Thyroid gland (tissue), 4 donors: ENCODE data around the gene NLRX1. TPM values are rescaled to one million over a fixed set of nuclear protein-coding genes. Genes with fewer than 3 reads are reported as not detected.
"Not testable (repeated sequence)": the region's sequence is repeated elsewhere in the genome, so short reads cannot be mapped to it uniquely, and the experiment has no call there.

Experiments used
- DNase-seq, 2 donors: peaks; one replicate each; pipeline ENCODE4 v3.0.0-alpha.2; 2019
- H3K27ac ChIP-seq, 3 donors: fragments of 200-600 bp; sonication (generic); 1 replicate in 2 of 3; 2 replicates in 1 of 3; pipeline ENCODE4 v1.5.1; 2016 to 2019; ENCODE audit warnings: mild to moderate bottlenecking in 1 of 3, moderate library complexity in 1 of 3
- H3K27me3 ChIP-seq: fragments of 200-600 bp; sonication (generic); one replicate; pipeline ENCODE4 v1.5.1; 2019
- H3K36me3 ChIP-seq, 2 donors: fragments of 200-600 bp; sonication (generic); one replicate each; pipeline ENCODE4 v1.5.1; 2016 to 2019
- H3K4me1 ChIP-seq, 2 donors: fragments of 200-600 bp; sonication (generic); one replicate each; pipeline ENCODE4 v1.5.1; 2017 to 2019
- H3K4me3 ChIP-seq, 3 donors: fragments of 200-600 bp; sonication (generic); replicated peaks in 1 of 3; 1 replicate in 2 of 3; 2 replicates in 1 of 3; pipeline ENCODE4 v1.5.1; 2016; ENCODE audit warnings: mild to moderate bottlenecking in 1 of 3
- H3K9me3 ChIP-seq: fragments of 200-600 bp; sonication (generic); one replicate; pipeline ENCODE4 v1.5.1; 2017
- CTCF ChIP-seq, 6 experiments: fragments of 200-600 bp in 3 of 6; fragments of 450-650 bp in 3 of 6; sonication (generic) in 3 of 6; IDR thresholded peaks; one replicate each; pipeline ENCODE4 v1.5.1; 2016 to 2019; ENCODE audit warnings: antibody characterized with exemption in 6 of 6, mild to moderate bottlenecking in 2 of 6, inconsistent platforms in 1 of 6, moderate library complexity in 1 of 6
- POLR2A ChIP-seq, 2 donors: fragments of 450-650 bp; IDR thresholded peaks; one replicate each; pipeline ENCODE4 v1.6.1; 2017; ENCODE audit warnings: antibody characterized with exemption in 2 of 2, mild to moderate bottlenecking in 2 of 2, moderate library complexity in 1 of 2
- WGBS, 2 donors: methylation state at CpG; one replicate each; pipeline ENCODE4 v1.1.5; 2017; 5-methylcytosine and 5-hydroxymethylcytosine counted together
- intact Hi-C: fragments of 100-400 bp; cut with DNase I; formaldehyde crosslinking; loops from one replicate; pipeline ENCODE4 v1.15.1; 2023
- total RNA-seq, 4 donors: library from RNA; depleted of rRNA; stranded (reverse); fragments of >200 nt; gene quantifications; one replicate each; pipeline ENCODE4 v1.2.3, GENCODE V29; 2016

The NLRX1 gene
- total RNA-seq, 4 donors from 2014 or later: 13.3 to 33.1 (median 19.5) TPM

- no peaks in the 10 kb centered on the region for H3K4me1 ChIP-seq
- H3K4me3 ChIP-seq: no peak overlapping the region
- H3K36me3 ChIP-seq: peaks cover 5 to 17% of the 10 kb centered on the region in 2 donors
- no peak for DNase-seq
- intact Hi-C loops: no loop called here
- no peak overlapping the region for H3K27ac ChIP-seq
- 95 to 99% methylated on average over 6 of the region's 6 CpGs for WGBS, 2 donors
- TF ChIP-seq CTCF (IDR thresholded peaks at IDR 0.05) (no peak), POLR2A (IDR thresholded peaks at IDR 0.05) (no peak)
- no peaks in the 10 kb centered on the region for H3K9me3 ChIP-seq
- H3K27me3 ChIP-seq: no peaks in the 10 kb centered on the region
Observed at GRCh38 chr11:119179342-119179741, 10.8 kb downstream of the NLRX1 start.

GRCh38 chr11:119179983-119180382 lies 11.5 kb downstream of the NLRX1 start:
- H3K27ac ChIP-seq: no peak overlapping the region
- H3K4me3 ChIP-seq: no peak overlapping the region
- H3K9me3 ChIP-seq: no peaks in the 10 kb centered on the region
- H3K27me3 ChIP-seq: no peaks in the 10 kb centered on the region
- 77 to 85% methylated on average over 7 to 10 of the region's 10 CpGs for WGBS, 2 donors
- no peak for TF ChIP-seq CTCF (IDR thresholded peaks at IDR 0.05)
- no peak for TF ChIP-seq POLR2A (IDR thresholded peaks at IDR 0.05)
- intact Hi-C loops: no loop called here
- no peak for DNase-seq
- H3K36me3 ChIP-seq: peaks cover 5 to 13% of the 10 kb centered on the region in 2 donors
- H3K4me1 ChIP-seq: no peaks in the 10 kb centered on the region

- WGBS, 2 donors: 82 to 87% methylated on average over 6 of the region's 6 CpGs
- Histone ChIP-seq H3K4me3 (no peak overlapping the region), H3K9me3 (no peaks in the 10 kb centered on the region), H3K36me3 (peaks cover 5 to 13% of the 10 kb centered on the region in 2 donors), H3K4me1 (peaks cover 0 to 7% of the 10 kb centered on the region in 2 donors), H3K27me3 (no peaks in the 10 kb centered on the region), H3K27ac (no peak overlapping the region)
- DNase-seq: no peak
- TF ChIP-seq POLR2A (IDR thresholded peaks at IDR 0.05) (no peak), CTCF (IDR thresholded peaks at IDR 0.05) (no peak)
- intact Hi-C loops: no loop called here
Observed at GRCh38 chr11:119180729-119181676, 12.5 kb downstream of the NLRX1 start.

GRCh38 chr11:119181677-119182412 lies 13.3 kb downstream of the NLRX1 start:
- WGBS, 2 donors: 90 to 96% methylated on average over 6 to 12 of the region's 17 CpGs
- intact Hi-C loops: no loop called here
- H3K27ac ChIP-seq: no peak overlapping the region
- no peak overlapping the region for H3K4me3 ChIP-seq
- H3K36me3 ChIP-seq: peaks cover 5 to 13% of the 10 kb centered on the region in 2 donors
- H3K4me1 ChIP-seq: peaks cover 0 to 9% of the 10 kb centered on the region in 2 donors
- TF ChIP-seq POLR2A (IDR thresholded peaks at IDR 0.05): no peak
- TF ChIP-seq CTCF (IDR thresholded peaks at IDR 0.05): no peak
- no peak for DNase-seq
- no peaks in the 10 kb centered on the region for H3K27me3 ChIP-seq
- no peaks in the 10 kb centered on the region for H3K9me3 ChIP-seq

- H3K4me1 ChIP-seq, intact Hi-C loops, DNase-seq, H3K27me3 ChIP-seq, H3K27ac ChIP-seq, H3K4me3 ChIP-seq, H3K9me3 ChIP-seq: not testable (repeated sequence)
- peaks cover 0 to 10% of the 10 kb centered on the region in 2 donors for H3K36me3 ChIP-seq
- 87% methylated on average over 9 of the region's 9 CpGs for WGBS, 2 donors
Observed at GRCh38 chr11:119184399-119184798, 15.9 kb downstream of the NLRX1 start.
